Adipocyte (in vitro differentiated cells): ENCODE measurements around the gene PJA2.
A peak's percentile ranks its signal among the peaks of the same experiment; 100 is the strongest.
"Not testable (repeated sequence)": the region's sequence is repeated elsewhere in the genome, so short reads cannot be mapped to it uniquely, and the experiment has no call there.

Experiments used
- DNase-seq: peaks from one replicate; pipeline ENCODE4 v3.0.0-alpha.2; 2015; ENCODE audit warnings: low read depth
- H3K27me3 ChIP-seq: replicated peaks from 2 replicates; pipeline ENCODE4 v1.7.0; 2013; ENCODE audit warnings: mild to moderate bottlenecking, low read length, moderate library complexity; ENCODE audit not compliant: control insufficient read depth, insufficient read depth
- H3K36me3 ChIP-seq: 2 replicates; pipeline ENCODE4 v1.7.0; 2013; ENCODE audit warnings: low read length, mild to moderate bottlenecking, moderate library complexity; ENCODE audit not compliant: control insufficient read depth, insufficient read depth, severe bottlenecking
- H3K4me1 ChIP-seq: 2 replicates; pipeline ENCODE4 v1.7.0; 2013; ENCODE audit warnings: mild to moderate bottlenecking, low read length, moderate library complexity; ENCODE audit not compliant: control insufficient read depth, insufficient read depth
- H3K4me3 ChIP-seq: 2 replicates; pipeline ENCODE4 v1.7.0; 2013; ENCODE audit warnings: mild to moderate bottlenecking, low read length, moderate library complexity
- H3K9ac ChIP-seq: 2 replicates; pipeline ENCODE4 v1.7.0; 2013; ENCODE audit warnings: mild to moderate bottlenecking, low read length, moderate library complexity
- H3K9me3 ChIP-seq: 2 replicates; pipeline ENCODE4 v1.7.0; 2013; ENCODE audit warnings: mild to moderate bottlenecking, low read length, moderate library complexity; ENCODE audit not compliant: control insufficient read depth

The PJA2 gene

GRCh38 chr5:109409844-109410388 is at the start of gene PJA2:
PJA2 (minus strand) TSS chr5:109409974; CDS start chr5:109383433, 26,541 bp downstream.
- Histone ChIP-seq H3K36me3 (no peaks in the 10 kb centered on the region), H3K27me3 (no peaks in the 10 kb centered on the region), H3K9me3 (no peaks in the 10 kb centered on the region), H3K4me1 (peaks cover 39% of the 10 kb centered on the region), H3K4me3 (peak within 1 kb of the TSS; percentile 93), H3K9ac (peak within 1 kb of the TSS; percentile 97)
- peak; percentile 100 for DNase-seq

GRCh38 chr5:109455598-109456096 is 45.9 kb upstream of the PJA2 start:
- Histone ChIP-seq H3K4me1 (peaks cover 53% of the 10 kb centered on the region), H3K36me3 (no peaks in the 10 kb centered on the region), H3K4me3 (peak overlapping the region; percentile 65), H3K27me3 (no peaks in the 10 kb centered on the region), H3K9ac (peak overlapping the region; percentile 54), H3K9me3 (no peaks in the 10 kb centered on the region)
- peak; percentile 87 for DNase-seq

- no peaks in the 10 kb centered on the region for H3K27me3 ChIP-seq
- H3K4me3 ChIP-seq = peak overlapping the region; percentile 65
- peak; percentile 27 for DNase-seq
- H3K9ac ChIP-seq = peak overlapping the region; percentile 54
- H3K4me1 ChIP-seq = peaks cover 54% of the 10 kb centered on the region
- no peaks in the 10 kb centered on the region for H3K36me3 ChIP-seq
- H3K9me3 ChIP-seq = no peaks in the 10 kb centered on the region
Observed at GRCh38 chr5:109454731-109455505, 45.1 kb upstream of the PJA2 start.

- Histone ChIP-seq H3K36me3 (no peaks in the 10 kb centered on the region), H3K4me3 (no peak overlapping the region), H3K4me1 (peaks cover 54% of the 10 kb centered on the region), H3K9me3 (no peaks in the 10 kb centered on the region), H3K9ac (no peak overlapping the region), H3K27me3 (no peaks in the 10 kb centered on the region)
- peak; percentile 21 for DNase-seq
Observed at GRCh38 chr5:109453251-109453650, 43.5 kb upstream of the PJA2 start.

GRCh38 chr5:109452661-109453060 is 42.9 kb upstream of the PJA2 start:
- peaks cover 54% of the 10 kb centered on the region for H3K4me1 ChIP-seq
- no peak overlapping the region for H3K9ac ChIP-seq
- H3K4me3 ChIP-seq = no peak overlapping the region
- no peaks in the 10 kb centered on the region for H3K36me3 ChIP-seq
- no peaks in the 10 kb centered on the region for H3K9me3 ChIP-seq
- peak; percentile 11 for DNase-seq
- H3K27me3 ChIP-seq = no peaks in the 10 kb centered on the region

- Histone ChIP-seq H3K4me3 (no peak overlapping the region), H3K27me3 (no peaks in the 10 kb centered on the region), H3K36me3 (no peaks in the 10 kb centered on the region), H3K9ac (no peak overlapping the region), H3K4me1 (peaks cover 50% of the 10 kb centered on the region), H3K9me3 (no peaks in the 10 kb centered on the region)
- no peak for DNase-seq
Observed at GRCh38 chr5:109451146-109451545, 41.4 kb upstream of the PJA2 start.

- no peak for DNase-seq
- Histone ChIP-seq H3K4me3 (no peak overlapping the region), H3K9me3 (no peaks in the 10 kb centered on the region), H3K4me1 (peaks cover 42% of the 10 kb centered on the region), H3K36me3 (no peaks in the 10 kb centered on the region), H3K27me3 (no peaks in the 10 kb centered on the region), H3K9ac (no peak overlapping the region)
Observed at GRCh38 chr5:109450129-109450877, 40.5 kb upstream of the PJA2 start.

- Histone ChIP-seq H3K36me3 (no peaks in the 10 kb centered on the region), H3K27me3 (no peaks in the 10 kb centered on the region), H3K9ac (no peak overlapping the region), H3K4me3 (no peak overlapping the region), H3K4me1 (peaks cover 27% of the 10 kb centered on the region), H3K9me3 (no peaks in the 10 kb centered on the region)
- DNase-seq = no peak
Observed at GRCh38 chr5:109448838-109449237, 39.1 kb upstream of the PJA2 start.

GRCh38 chr5:109439590-109439989 is 29.8 kb upstream of the PJA2 start:
- H3K4me3 ChIP-seq = no peak overlapping the region
- DNase-seq = no peak
- no peak overlapping the region for H3K9ac ChIP-seq
- H3K9me3 ChIP-seq = peaks cover 6% of the 10 kb centered on the region
- H3K4me1 ChIP-seq = no peaks in the 10 kb centered on the region
- no peaks in the 10 kb centered on the region for H3K36me3 ChIP-seq
- no peaks in the 10 kb centered on the region for H3K27me3 ChIP-seq

GRCh38 chr5:109426075-109426474 is 16.3 kb upstream of the PJA2 start:
- Histone ChIP-seq H3K4me3 (no peak overlapping the region), H3K4me1 (peaks cover 14% of the 10 kb centered on the region), H3K27me3 (no peaks in the 10 kb centered on the region), H3K9ac (no peak overlapping the region), H3K36me3 (no peaks in the 10 kb centered on the region), H3K9me3 (no peaks in the 10 kb centered on the region)
- DNase-seq = no peak

- not testable (repeated sequence) for H3K9ac ChIP-seq, H3K27me3 ChIP-seq, H3K36me3 ChIP-seq, DNase-seq, H3K9me3 ChIP-seq, H3K4me3 ChIP-seq
- H3K4me1 ChIP-seq = peaks cover 14% of the 10 kb centered on the region
Observed at GRCh38 chr5:109425521-109425920, 15.7 kb upstream of the PJA2 start.
